ENCODE data around the gene GTF2A1.

DNA sequence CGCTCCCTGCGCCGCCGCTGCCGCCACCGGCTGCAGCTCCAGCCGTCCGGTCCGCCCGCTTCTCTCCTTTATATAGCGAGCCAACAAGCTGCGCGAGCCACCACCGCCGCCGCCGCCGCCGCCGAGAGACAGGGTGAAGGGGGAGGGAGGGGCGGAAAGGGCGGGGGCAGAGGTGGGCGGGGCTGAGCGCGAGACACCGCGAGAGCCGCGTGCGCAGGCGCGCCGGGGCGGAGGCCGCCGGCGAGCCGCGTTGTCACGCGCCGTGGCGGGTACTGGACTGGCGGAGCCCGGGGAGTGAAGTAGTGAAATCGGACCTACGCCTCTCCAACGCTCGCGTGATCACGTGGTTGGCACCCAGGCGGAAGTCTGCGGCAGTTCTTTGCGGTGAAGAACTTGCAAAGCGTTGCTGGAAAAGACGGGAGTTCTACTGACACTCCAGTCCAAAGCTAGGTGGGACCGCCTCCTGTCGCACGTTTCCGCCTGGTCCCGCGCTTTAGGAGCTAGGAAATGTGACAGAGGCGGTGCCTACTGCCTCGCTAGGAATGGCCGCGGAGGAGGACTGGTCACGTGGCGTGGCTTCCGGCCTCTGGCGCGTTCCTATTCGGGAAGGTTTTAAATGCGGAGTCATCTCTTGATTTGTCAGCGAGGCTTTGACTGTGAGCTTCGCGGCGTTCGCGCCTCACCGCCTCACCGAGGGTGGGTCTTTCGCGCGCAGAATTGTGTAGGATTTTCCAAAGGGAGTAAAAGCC is at the start of gene GTF2A1:
- TF ChIP-seq TEAD1 (CRISPR knock-in tag; IDR thresholded peaks at IDR 0.05), result peak; percentile 76
- TF ChIP-seq, protein P1, sequence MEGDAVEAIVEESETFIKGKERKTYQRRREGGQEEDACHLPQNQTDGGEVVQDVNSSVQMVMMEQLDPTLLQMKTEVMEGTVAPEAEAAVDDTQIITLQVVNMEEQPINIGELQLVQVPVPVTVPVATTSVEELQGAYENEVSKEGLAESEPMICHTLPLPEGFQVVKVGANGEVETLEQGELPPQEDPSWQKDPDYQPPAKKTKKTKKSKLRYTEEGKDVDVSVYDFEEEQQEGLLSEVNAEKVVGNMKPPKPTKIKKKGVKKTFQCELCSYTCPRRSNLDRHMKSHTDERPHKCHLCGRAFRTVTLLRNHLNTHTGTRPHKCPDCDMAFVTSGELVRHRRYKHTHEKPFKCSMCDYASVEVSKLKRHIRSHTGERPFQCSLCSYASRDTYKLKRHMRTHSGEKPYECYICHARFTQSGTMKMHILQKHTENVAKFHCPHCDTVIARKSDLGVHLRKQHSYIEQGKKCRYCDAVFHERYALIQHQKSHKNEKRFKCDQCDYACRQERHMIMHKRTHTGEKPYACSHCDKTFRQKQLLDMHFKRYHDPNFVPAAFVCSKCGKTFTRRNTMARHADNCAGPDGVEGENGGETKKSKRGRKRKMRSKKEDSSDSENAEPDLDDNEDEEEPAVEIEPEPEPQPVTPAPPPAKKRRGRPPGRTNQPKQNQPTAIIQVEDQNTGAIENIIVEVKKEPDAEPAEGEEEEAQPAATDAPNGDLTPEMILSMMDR (IDR thresholded peaks at IDR 0.05), result no peak
- TF ChIP-seq STAT6 (CRISPR knock-in tag; conservative IDR thresholded peaks at IDR 0.05; ENCODE audit: low read depth), result no peak
